OCI-LY7 (cell line): ENCODE data around the gene DR1. TPM values are rescaled to one million over a fixed set of nuclear protein-coding genes. Genes with fewer than 3 reads are reported as not detected.
"Not testable (repeated sequence)": the region's sequence is repeated elsewhere in the genome, so short reads cannot be mapped to it uniquely, and the experiment has no call there.

Source experiments
- BruUV-seq: library from RNA; stranded (reverse); fragments of 400-500 nt; replicated peaks from 2 replicates; lab custom pipeline; 2021; lab: Mats Ljungman, UMichigan
- CTCF ChIA-PET: fragments of 300-600 bp; sonication (Branson Sonifier 250); formaldehyde crosslinking; loops from one replicate; lab custom pipeline; 2022; ENCODE audit warnings: antibody characterized with exemption; ENCODE audit not compliant: unreplicated experiment; lab: Charles Lee
- POLR2A ChIA-PET: fragments of 300-600 bp; sonication (Branson Sonifier 250); formaldehyde crosslinking; loops from one replicate; lab custom pipeline; 2022; ENCODE audit warnings: antibody characterized with exemption; lab: Charles Lee
- DNase-seq: peaks from one replicate; pipeline ENCODE4 v3.0.0-alpha.2; 2015; ENCODE audit warnings: low spot score
- H2AFZ ChIP-seq: fragments of 200-600 bp; sonication (generic), shearing (Covaris generic); 2 replicates; pipeline ENCODE4 v1.6.1; 2014; ENCODE audit warnings: mild to moderate bottlenecking, antibody characterized with exemption, low read length, moderate library complexity
- H3K27ac ChIP-seq: fragments of 200-600 bp; sonication (generic); 2 replicates; pipeline ENCODE4 v1.5.1; 2014; ENCODE audit warnings: mixed run types, low read depth, mild to moderate bottlenecking, moderate library complexity, low read length, inconsistent platforms; ENCODE audit not compliant: poor library complexity, severe bottlenecking
- H3K36me3 ChIP-seq: fragments of 200-600 bp; sonication (generic); 2 replicates; pipeline ENCODE4 v1.6.1; 2014; ENCODE audit warnings: mild to moderate bottlenecking, antibody characterized with exemption, low read length, moderate library complexity, mixed read lengths; ENCODE audit not compliant: insufficient read depth
- H3K4me1 ChIP-seq: fragments of 200-600 bp; sonication (generic); 2 replicates; pipeline ENCODE4 v1.5.1; 2014; ENCODE audit warnings: mild to moderate bottlenecking, low read length; ENCODE audit not compliant: insufficient read depth, poor library complexity, severe bottlenecking
- H3K4me2 ChIP-seq: fragments of 200-600 bp; sonication (generic); 2 replicates; pipeline ENCODE4 v1.6.1; 2014; ENCODE audit warnings: mild to moderate bottlenecking, low read length
- H3K4me3 ChIP-seq: fragments of 200-600 bp; sonication (generic); 2 replicates; pipeline ENCODE4 v1.5.1; 2014; ENCODE audit warnings: mild to moderate bottlenecking, low read depth, low read length; ENCODE audit not compliant: poor library complexity, severe bottlenecking
- H3K79me2 ChIP-seq: fragments of 200-600 bp; sonication (generic); 2 replicates; pipeline ENCODE4 v1.6.1; 2016; ENCODE audit warnings: low read depth, mild to moderate bottlenecking, low read length, moderate library complexity, mixed read lengths; ENCODE audit not compliant: insufficient read depth
- H3K9me2 ChIP-seq: fragments of 200-600 bp; sonication (generic); 2 replicates; pipeline ENCODE4 v1.6.1; 2016; ENCODE audit warnings: mild to moderate bottlenecking, low read length, mixed read lengths; ENCODE audit not compliant: insufficient read depth
- H3K9me3 ChIP-seq: fragments of 200-600 bp; sonication (generic); 2 replicates; pipeline ENCODE4 v1.6.1; 2014; ENCODE audit warnings: mild to moderate bottlenecking, mixed run types, low read length, mixed read lengths
- H4K20me1 ChIP-seq: fragments of 200-600 bp; sonication (generic); 2 replicates; pipeline ENCODE4 v1.6.1; 2014; ENCODE audit warnings: mild to moderate bottlenecking, antibody characterized with exemption, low read length, moderate library complexity, mixed read lengths; ENCODE audit not compliant: insufficient read depth
- EZH2phosphoT487 ChIP-seq: fragments of 200-600 bp; sonication (generic); IDR thresholded peaks from 2 replicates; pipeline ENCODE4 v1.6.1; 2018; ENCODE audit warnings: low read depth, borderline replicate concordance, mild to moderate bottlenecking, mixed run types, antibody characterized with exemption, low read length, moderate library complexity, mixed read lengths
- intact Hi-C: fragments of 100-400 bp; cut with micrococcal nuclease; formaldehyde crosslinking; loops from one replicate; pipeline ENCODE4 v1.10.0; 2022; ENCODE audit not compliant: unreplicated experiment
- total RNA-seq, 2 experiments: library from RNA; depleted of rRNA in 1 of 2; stranded (reverse); fragments of >200 nt in 1 of 2; shearing (Covaris generic) in 1 of 2; gene quantifications; 2 replicates each; pipeline ENCODE4 v1.2.3, GENCODE V29; 2014 to 2022
- TF ChIP-seq, protein P1 (sequence below): fragments of 200-600 bp; sonication (generic); conservative IDR thresholded peaks from 2 replicates; pipeline ENCODE4 v1.5.1; 2014; ENCODE audit warnings: mild to moderate bottlenecking, antibody characterized with exemption, low read length, moderate library complexity, mixed read lengths

Gene DR1
- total RNA-seq, 2 experiments from 2014 or later = 81.3 to 90.4 TPM

DNA sequence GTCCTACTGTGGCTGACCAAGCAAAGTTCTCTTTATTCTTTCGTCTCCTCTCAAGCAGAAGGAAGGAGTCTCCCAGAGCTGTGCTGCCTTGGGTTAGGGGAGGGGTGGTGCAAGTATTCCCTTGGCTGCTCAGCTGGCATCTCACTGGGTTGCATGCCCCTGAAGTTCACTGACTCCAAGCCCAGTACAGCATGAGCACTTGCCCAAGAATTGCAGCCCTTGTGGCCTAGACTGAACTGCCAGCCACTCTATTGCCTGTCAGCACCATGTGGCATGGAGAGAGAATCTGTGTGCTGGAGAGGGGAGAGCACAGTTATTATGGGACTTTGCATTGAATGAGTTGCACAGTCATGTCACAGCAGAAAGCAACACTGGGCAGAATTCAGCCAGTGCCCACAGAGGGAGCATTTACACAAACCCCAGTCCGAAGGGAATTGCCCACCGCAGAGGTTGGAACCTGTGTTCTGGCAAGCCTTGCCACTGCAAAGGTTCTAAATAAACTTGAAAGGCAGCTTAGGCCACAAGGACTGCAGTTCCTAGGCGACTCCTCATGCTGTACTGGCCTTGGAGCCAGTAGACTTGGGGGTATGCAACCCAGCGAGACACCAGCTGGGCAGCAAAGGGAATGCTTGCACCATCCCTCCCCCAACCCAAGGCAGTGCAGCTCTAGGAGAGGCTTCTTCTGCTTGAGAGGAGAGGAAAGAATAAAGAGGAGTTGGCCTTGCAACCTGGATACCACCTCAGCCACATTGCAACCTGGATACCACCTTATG is 28.8 kb downstream of the DR1 start:
- H3K79me2 ChIP-seq = no peaks in the 10 kb centered on the region
- no peak overlapping the region for H3K4me3 ChIP-seq
- no peak overlapping the region for H3K4me2 ChIP-seq
- H4K20me1 ChIP-seq = no peaks in the 10 kb centered on the region
- ChIA-PET POLR2A (no interaction called here), CTCF (no interaction called here)
- no peaks in the 10 kb centered on the region for H3K9me2 ChIP-seq
- peaks cover 7% of the 10 kb centered on the region; the same call in 1 of the 2 replicates for H3K36me3 ChIP-seq
- no peak overlapping the region for H2AFZ ChIP-seq
- H3K9me3 ChIP-seq = no peaks in the 10 kb centered on the region
- TF ChIP-seq EZH2phosphoT487 = no peak
- TF ChIP-seq, protein P1, sequence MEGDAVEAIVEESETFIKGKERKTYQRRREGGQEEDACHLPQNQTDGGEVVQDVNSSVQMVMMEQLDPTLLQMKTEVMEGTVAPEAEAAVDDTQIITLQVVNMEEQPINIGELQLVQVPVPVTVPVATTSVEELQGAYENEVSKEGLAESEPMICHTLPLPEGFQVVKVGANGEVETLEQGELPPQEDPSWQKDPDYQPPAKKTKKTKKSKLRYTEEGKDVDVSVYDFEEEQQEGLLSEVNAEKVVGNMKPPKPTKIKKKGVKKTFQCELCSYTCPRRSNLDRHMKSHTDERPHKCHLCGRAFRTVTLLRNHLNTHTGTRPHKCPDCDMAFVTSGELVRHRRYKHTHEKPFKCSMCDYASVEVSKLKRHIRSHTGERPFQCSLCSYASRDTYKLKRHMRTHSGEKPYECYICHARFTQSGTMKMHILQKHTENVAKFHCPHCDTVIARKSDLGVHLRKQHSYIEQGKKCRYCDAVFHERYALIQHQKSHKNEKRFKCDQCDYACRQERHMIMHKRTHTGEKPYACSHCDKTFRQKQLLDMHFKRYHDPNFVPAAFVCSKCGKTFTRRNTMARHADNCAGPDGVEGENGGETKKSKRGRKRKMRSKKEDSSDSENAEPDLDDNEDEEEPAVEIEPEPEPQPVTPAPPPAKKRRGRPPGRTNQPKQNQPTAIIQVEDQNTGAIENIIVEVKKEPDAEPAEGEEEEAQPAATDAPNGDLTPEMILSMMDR = no peak
- no peak overlapping the region for H3K27ac ChIP-seq
- H3K4me1 ChIP-seq = no peaks in the 10 kb centered on the region
- DNase-seq = no peak
- intact Hi-C loops = no loop called here
- no TSS peak for BruUV-seq

DNA sequence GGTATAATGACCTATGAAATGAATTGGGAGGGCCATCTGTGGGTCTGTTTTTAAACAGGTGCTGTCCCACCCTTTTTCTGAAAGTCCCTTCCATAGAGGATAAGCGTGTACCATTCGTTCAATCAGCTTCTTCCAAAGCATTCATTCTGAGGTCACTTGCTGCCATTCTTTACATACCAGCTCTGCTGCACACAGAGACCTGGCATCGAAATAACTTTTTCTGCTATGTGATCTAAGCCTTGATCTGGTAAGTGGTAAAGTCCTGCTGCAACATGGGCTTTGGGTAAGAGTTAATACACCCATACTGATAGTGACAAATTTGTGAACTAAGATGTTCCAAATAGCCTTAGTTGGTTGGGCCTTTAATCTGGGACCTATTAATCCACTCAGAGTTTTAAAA is 38.9 kb downstream of the DR1 start:
- Histone ChIP-seq H3K79me2 (no peaks in the 10 kb centered on the region), H2AFZ (no peak overlapping the region), H3K4me1 (no peaks in the 10 kb centered on the region), H4K20me1 (no peaks in the 10 kb centered on the region), H3K27ac (no peak overlapping the region), H3K36me3 (no peaks in the 10 kb centered on the region), H3K9me3 (peaks cover 8% of the 10 kb centered on the region), H3K4me2 (no peak overlapping the region), H3K9me2 (no peaks in the 10 kb centered on the region), H3K4me3 (no peak overlapping the region)
- intact Hi-C loops = no loop called here
- no peak for DNase-seq
- POLR2A ChIA-PET = no interaction called here
- CTCF ChIA-PET = no interaction called here
- no TSS peak for BruUV-seq
- TF ChIP-seq, protein P1 = no peak
- no peak for TF ChIP-seq EZH2phosphoT487

DNA sequence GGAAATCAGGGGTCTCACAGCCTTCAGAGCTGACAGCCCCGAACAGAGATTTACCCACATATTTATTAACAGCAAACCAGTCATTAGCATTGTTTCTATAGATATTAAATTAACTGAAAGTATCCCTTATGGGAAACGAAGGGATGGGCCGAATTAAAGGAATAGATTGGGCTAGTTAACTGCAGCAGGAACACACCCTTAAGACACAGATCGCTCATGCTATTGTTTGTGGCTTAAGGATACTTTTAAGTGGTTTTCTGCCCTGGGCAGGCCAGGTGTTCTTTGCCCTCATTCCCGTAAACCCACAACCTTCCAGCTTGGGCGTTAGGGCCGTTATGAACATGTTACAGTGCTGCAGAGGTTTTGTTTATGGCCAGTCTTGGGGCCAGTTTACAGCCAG is 40.6 kb downstream of the DR1 start:
- DNase-seq, H3K9me3 ChIP-seq, CTCF ChIA-PET, H3K9me2 ChIP-seq, H3K4me2 ChIP-seq, H3K79me2 ChIP-seq, BruUV-seq, H3K36me3 ChIP-seq, H2AFZ ChIP-seq, intact Hi-C loops, H3K27ac ChIP-seq, POLR2A ChIA-PET, H3K4me3 ChIP-seq, H4K20me1 ChIP-seq, H3K4me1 ChIP-seq: not testable (repeated sequence)
